Smooth muscle cell of the umbilical artery (primary cell): ENCODE results near the gene CXCL6. TPM values are rescaled to one million over a fixed set of nuclear protein-coding genes. Genes with fewer than 3 reads are reported as not detected.

ENCODE experiments used
- total RNA-seq: library from RNA; depleted of rRNA; stranded (reverse); fragments of >200 nt; gene quantifications from 2 replicates; pipeline ENCODE4 v1.2.3, GENCODE V29; 2014

Gene CXCL6
- total RNA-seq = 47.2 and 149 TPM in 2 replicates

GRCh38 chr4:73836373-73837279, at the start of gene CXCL6:
Gene CXCL6, plus strand, starts transcription at chr4:73836678. Its CDS starts 73 bp downstream, at chr4:73836751.

GRCh38 chr4:73853246-73853704, 16.8 kb downstream of the CXCL6 start, which contains the start of gene PF4V1:
Gene PF4V1, plus strand, starts transcription at chr4:73853296. Its CDS starts 67 bp downstream, at chr4:73853363.

DNA sequence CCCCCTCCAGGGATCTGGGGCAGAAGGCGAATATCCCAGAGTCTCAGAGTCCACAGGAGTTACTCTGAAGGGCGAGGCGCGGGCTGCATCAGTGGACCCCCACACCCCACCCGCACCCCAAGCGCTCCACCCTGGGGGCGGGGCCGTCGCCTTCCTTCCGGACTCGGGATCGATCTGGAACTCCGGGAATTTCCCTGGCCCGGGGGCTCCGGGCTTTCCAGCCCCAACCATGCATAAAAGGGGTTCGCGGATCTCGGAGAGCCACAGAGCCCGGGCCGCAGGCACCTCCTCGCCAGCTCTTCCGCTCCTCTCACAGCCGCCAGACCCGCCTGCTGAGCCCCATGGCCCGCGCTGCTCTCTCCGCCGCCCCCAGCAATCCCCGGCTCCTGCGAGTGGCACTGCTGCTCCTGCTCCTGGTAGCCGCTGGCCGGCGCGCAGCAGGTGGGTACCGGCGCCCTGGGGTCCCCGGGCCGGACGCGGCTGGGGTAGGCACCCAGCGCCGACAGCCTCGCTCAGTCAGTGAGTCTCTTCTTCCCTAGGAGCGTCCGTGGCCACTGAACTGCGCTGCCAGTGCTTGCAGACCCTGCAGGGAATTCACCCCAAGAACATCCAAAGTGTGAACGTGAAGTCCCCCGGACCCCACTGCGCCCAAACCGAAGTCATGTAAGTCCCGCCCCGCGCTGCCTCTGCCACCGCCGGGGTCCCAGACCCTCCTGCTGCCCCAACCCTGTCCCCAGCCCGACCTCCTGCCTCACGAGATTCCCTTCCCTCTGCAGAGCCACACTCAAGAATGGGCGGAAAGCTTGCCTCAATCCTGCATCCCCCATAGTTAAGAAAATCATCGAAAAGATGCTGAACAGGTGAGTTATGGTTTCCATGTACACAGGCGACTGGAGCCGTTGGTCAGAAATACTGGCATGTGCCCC, 32.9 kb downstream of the CXCL6 start, which contains the start of gene CXCL1:
Gene CXCL1 (plus strand): TSS at position 264 of the 926 bp plus-strand sequence. CDS start 78 bp downstream, at position 342.

Other genes starting within 250 kb of the CXCL6 start
- 0.05 TPM in 1 of 2 replicates, not detected in the other for gene RASSF6, start 216.2 kb upstream of the CXCL6 start, total RNA-seq
- gene CXCL8, start 96.1 kb upstream of the CXCL6 start, total RNA-seq = 187 and 306 TPM in 2 replicates
- 0.78 and 9.2 TPM in 2 replicates for gene PF4V1, start 16.6 kb downstream of the CXCL6 start, total RNA-seq
- 69.7 and 261 TPM in 2 replicates for gene CXCL1, start 32.7 kb downstream of the CXCL6 start, total RNA-seq
- gene PF4, start 145.3 kb downstream of the CXCL6 start, total RNA-seq = not detected in 2 replicates
- gene PPBP, start 151.5 kb downstream of the CXCL6 start, total RNA-seq = not detected in 2 replicates
- gene CXCL5, start 162.0 kb downstream of the CXCL6 start, total RNA-seq = 9.1 and 17.2 TPM in 2 replicates
- gene CXCL3, start 202.0 kb downstream of the CXCL6 start, total RNA-seq = 6.5 and 11.9 TPM in 2 replicates